ENCODE data around the gene TUBB4A.

DNA sequence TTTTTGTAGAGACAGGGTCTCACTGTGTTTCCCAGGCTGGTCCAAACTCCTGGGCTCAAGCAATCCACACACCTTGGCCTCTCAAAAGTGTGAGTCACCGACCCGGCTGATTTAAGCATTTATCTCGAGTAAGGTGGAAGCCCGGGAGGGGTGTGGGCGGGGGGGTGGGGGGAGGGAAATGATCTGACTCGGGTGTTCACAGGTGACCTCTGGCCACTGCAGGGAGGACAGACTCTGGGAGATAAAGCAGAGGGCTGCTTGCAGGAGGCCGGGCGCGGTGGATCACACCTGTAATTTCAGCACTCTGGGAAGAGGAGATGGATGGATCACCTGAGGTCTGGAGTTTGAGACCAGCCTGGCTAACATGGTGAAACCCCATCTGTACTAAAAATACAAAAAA is 28.5 kb downstream of the TUBB4A start:
- TF ChIP-seq, protein P1, sequence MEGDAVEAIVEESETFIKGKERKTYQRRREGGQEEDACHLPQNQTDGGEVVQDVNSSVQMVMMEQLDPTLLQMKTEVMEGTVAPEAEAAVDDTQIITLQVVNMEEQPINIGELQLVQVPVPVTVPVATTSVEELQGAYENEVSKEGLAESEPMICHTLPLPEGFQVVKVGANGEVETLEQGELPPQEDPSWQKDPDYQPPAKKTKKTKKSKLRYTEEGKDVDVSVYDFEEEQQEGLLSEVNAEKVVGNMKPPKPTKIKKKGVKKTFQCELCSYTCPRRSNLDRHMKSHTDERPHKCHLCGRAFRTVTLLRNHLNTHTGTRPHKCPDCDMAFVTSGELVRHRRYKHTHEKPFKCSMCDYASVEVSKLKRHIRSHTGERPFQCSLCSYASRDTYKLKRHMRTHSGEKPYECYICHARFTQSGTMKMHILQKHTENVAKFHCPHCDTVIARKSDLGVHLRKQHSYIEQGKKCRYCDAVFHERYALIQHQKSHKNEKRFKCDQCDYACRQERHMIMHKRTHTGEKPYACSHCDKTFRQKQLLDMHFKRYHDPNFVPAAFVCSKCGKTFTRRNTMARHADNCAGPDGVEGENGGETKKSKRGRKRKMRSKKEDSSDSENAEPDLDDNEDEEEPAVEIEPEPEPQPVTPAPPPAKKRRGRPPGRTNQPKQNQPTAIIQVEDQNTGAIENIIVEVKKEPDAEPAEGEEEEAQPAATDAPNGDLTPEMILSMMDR (conservative IDR thresholded peaks at IDR 0.05; ENCODE audit: low read length) = no peak
- no peak for TF ChIP-seq EZH2phosphoT487 (IDR thresholded peaks at IDR 0.05; ENCODE audit: borderline replicate concordance)
